Measurements from ENCODE around the gene RASL10B. TPM values are rescaled to one million over a fixed set of nuclear protein-coding genes. Genes with fewer than 3 reads are reported as not detected.
"Not testable (repeated sequence)": the region's sequence is repeated elsewhere in the genome, so short reads cannot be mapped to it uniquely, and the experiment has no call there.

RASL10B gene
- total RNA-seq, 2 donors from 2014 or later: 2.4 to 24.1 TPM

DNA sequence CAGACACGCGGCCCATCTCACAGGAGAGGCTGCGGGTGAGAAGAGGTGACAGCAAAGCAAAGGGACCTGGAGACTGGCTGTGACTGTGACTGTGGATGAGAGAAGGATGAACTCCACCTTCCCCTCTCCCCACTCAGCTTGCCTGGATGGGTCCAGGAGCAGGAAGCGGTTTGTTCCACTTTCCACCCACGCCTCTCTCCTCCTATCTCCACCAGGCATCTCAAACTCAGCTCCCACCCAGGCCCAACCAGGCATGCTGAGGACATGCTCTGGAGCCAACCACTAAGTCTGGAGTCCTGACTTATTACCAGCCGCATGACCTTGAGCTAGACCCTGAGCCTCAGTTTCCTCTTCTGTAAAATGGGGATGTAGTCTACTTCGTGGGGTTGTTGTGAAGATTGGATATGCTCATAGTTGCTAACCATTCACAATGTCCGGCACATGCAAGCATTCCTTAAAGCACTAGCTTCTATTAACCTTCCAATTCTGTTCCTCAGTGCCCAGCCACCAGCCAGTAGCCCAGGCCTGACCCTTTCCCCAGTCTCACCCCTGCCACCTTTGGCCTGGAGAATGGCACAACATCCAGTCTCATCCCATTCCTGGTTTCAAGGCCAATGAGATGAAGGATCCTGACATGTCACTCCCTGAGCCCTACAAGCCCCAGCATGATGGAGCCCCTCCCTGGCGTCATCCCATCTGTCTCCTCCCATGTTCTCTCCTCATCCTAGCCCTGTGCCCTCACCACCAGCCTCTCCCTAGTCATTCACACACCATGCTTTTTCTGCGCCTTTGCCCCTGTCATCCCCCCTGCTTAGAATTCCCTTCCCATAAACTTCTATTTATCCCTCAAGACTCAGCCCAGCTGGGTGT lies 19.3 kb downstream of the RASL10B start:
- no peak for ATAC-seq (ENCODE audit: insufficient number of reproducible peaks, low FRiP score, low read depth)
- no peak for TF ChIP-seq CTCF (IDR thresholded peaks at IDR 0.05)
- H3K4me1 ChIP-seq (ENCODE audit: control insufficient read depth in 1 of 2, low read depth in 2 of 2): peaks cover 0 to 15% of the 10 kb centered on the region in 2 donors
- H3K9me3 ChIP-seq: no peaks in the 10 kb centered on the region
- H3K4me3 ChIP-seq: no peak overlapping the region
- no peak overlapping the region for H3K27ac ChIP-seq
- no peaks in the 10 kb centered on the region for H3K36me3 ChIP-seq
- DNase-seq (ENCODE audit: low spot score): no peak
- H3K27me3 ChIP-seq (replicated peaks; ENCODE audit: insufficient read depth): peaks cover 6% of the 10 kb centered on the region

DNA sequence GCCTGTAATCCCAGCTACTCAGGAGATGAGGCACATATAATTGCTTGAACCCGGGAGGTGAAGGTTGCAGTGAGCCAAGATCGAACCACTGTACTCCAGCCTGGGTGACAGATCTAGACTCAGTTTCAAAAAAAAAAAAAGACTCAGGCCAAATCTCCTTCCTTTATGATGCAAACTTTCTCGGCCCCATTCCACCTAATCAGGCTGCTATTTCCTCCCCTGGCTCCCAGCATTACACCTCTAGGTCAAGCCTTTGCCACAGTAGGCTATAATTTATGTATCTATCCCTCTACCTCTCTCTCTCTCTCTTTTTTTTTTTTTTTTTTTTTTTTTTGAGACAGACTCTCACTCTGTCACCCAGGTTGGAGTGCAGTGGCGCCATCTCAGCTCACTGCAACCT lies 20.1 kb downstream of the RASL10B start:
- not testable (repeated sequence) for H3K27ac ChIP-seq; H3K36me3 ChIP-seq; H3K9me3 ChIP-seq; DNase-seq (ENCODE audit: low spot score); H3K27me3 ChIP-seq (replicated peaks; ENCODE audit: insufficient read depth); H3K4me3 ChIP-seq; ATAC-seq (ENCODE audit: insufficient number of reproducible peaks, low FRiP score, low read depth)
- H3K4me1 ChIP-seq (ENCODE audit: control insufficient read depth in 1 of 2, low read depth in 2 of 2): peaks cover 0 to 15% of the 10 kb centered on the region in 2 donors

- no peak for ATAC-seq (ENCODE audit: insufficient number of reproducible peaks, low FRiP score, low read depth)
- DNase-seq (ENCODE audit: low spot score): no peak
- no peaks in the 10 kb centered on the region for H3K9me3 ChIP-seq
- peaks cover 0 to 10% of the 10 kb centered on the region in 2 donors for H3K4me1 ChIP-seq (ENCODE audit: control insufficient read depth in 1 of 2, low read depth in 2 of 2)
- no peak for TF ChIP-seq CTCF (IDR thresholded peaks at IDR 0.05)
- no peak overlapping the region for H3K27ac ChIP-seq
- H3K4me3 ChIP-seq: no peak overlapping the region
- H3K36me3 ChIP-seq: no peaks in the 10 kb centered on the region
- H3K27me3 ChIP-seq (replicated peaks; ENCODE audit: insufficient read depth): peaks cover 6% of the 10 kb centered on the region
These were observed 21.0 kb downstream of the RASL10B start for GRCh38 chr17:35752471-35752870.

- Histone ChIP-seq H3K36me3 (no peaks in the 10 kb centered on the region), H3K4me1 (ENCODE audit: control insufficient read depth in 1 of 2, low read depth in 2 of 2) (peaks cover 0 to 9% of the 10 kb centered on the region in 2 donors), H3K27ac (no peak within 1 kb of the TSS), H3K9me3 (no peaks in the 10 kb centered on the region), H3K4me3 (no peak within 1 kb of the TSS), H3K27me3 (replicated peaks; ENCODE audit: insufficient read depth) (peaks cover 6% of the 10 kb centered on the region)
- no peak for TF ChIP-seq CTCF (IDR thresholded peaks at IDR 0.05)
- DNase-seq (ENCODE audit: low spot score) (no peak), ATAC-seq (ENCODE audit: insufficient number of reproducible peaks, low FRiP score, low read depth) (no peak)
These were observed 21.7 kb downstream of the RASL10B start, which contains the start of gene GAS2L2 for GRCh38 chr17:35752945-35753764. Gene GAS2L2, minus strand, starts transcription at chr17:35753239. Its CDS starts 389 bp downstream, at chr17:35752850.

DNA sequence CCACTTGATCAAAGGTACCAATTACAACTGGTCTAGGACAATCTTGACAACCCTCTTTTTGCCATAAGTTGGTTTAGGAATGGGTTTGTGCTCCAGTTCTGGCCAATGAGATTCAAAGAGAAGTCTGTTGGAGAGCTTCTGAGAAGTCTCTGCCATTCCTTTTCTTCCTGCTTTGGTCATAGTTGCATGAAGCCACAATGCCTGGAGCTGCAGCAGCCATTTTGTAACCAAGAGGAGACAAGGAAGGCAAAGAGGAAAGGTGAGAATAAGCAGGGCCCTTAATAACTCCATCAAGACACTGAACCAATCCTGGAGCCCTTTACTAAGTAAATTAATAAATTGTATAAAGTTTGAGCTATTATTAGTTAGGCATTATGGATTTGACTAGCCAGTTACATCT lies 25.8 kb downstream of the RASL10B start:
- ATAC-seq (ENCODE audit: insufficient number of reproducible peaks, low FRiP score, low read depth): no peak
- no peak overlapping the region for H3K27ac ChIP-seq
- H3K27me3 ChIP-seq (replicated peaks; ENCODE audit: insufficient read depth): no peaks in the 10 kb centered on the region
- no peak overlapping the region for H3K4me3 ChIP-seq
- TF ChIP-seq CTCF (IDR thresholded peaks at IDR 0.05): no peak
- no peaks in the 10 kb centered on the region for H3K9me3 ChIP-seq
- no peak for DNase-seq (ENCODE audit: low spot score)
- H3K4me1 ChIP-seq (ENCODE audit: control insufficient read depth in 1 of 2, low read depth in 2 of 2): no peaks in the 10 kb centered on the region
- no peaks in the 10 kb centered on the region for H3K36me3 ChIP-seq
